Endodermal cell (in vitro differentiated cells): ENCODE measurements around the gene AOC1. TPM values are rescaled to one million over a fixed set of nuclear protein-coding genes. Genes with fewer than 3 reads are reported as not detected.
A peak's percentile ranks its signal among the peaks of the same experiment; 100 is the strongest.

ENCODE experiments used
- DNase-seq: peaks from one replicate; pipeline ENCODE4 v3.0.0-alpha.2; 2017
- H3K27ac ChIP-seq: 2 replicates; pipeline ENCODE4 v1.5.1; 2013; ENCODE audit warnings: mild to moderate bottlenecking, low read depth, low read length, moderate library complexity
- H3K27me3 ChIP-seq: 2 replicates; pipeline ENCODE4 v1.6.1; 2013; ENCODE audit warnings: mild to moderate bottlenecking, low read length, moderate library complexity; ENCODE audit not compliant: insufficient read depth, control insufficient read depth, poor library complexity, severe bottlenecking
- H3K36me3 ChIP-seq: 2 replicates; pipeline ENCODE4 v1.7.0; 2013; ENCODE audit warnings: mild to moderate bottlenecking, low read length, moderate library complexity; ENCODE audit not compliant: control insufficient read depth, insufficient read depth
- H3K4me1 ChIP-seq: one replicate; pipeline ENCODE4 v1.7.0; 2013; ENCODE audit warnings: low read length; ENCODE audit not compliant: control insufficient read depth, insufficient read depth
- H3K4me3 ChIP-seq: 2 replicates; pipeline ENCODE4 v1.5.1; 2013; ENCODE audit warnings: mild to moderate bottlenecking, low read length, moderate library complexity
- H3K9ac ChIP-seq: 2 replicates; pipeline ENCODE4 v1.6.1; 2013; ENCODE audit warnings: mild to moderate bottlenecking, low read length, moderate library complexity; ENCODE audit not compliant: poor library complexity, severe bottlenecking; ENCODE audit errors: extremely low read depth
- H3K9me3 ChIP-seq: 2 replicates; pipeline ENCODE4 v1.6.1; 2013; ENCODE audit warnings: mild to moderate bottlenecking, low read length, moderate library complexity; ENCODE audit not compliant: control insufficient read depth
- H3K27ac Mint-ChIP-seq: 2 replicates; pipeline ENCODE4 v1.8.0; 2020; ENCODE audit warnings: mixed read lengths
- H3K27me3 Mint-ChIP-seq: 2 replicates; pipeline ENCODE4 v1.8.0; 2021; ENCODE audit warnings: mild to moderate bottlenecking, mixed read lengths; ENCODE audit not compliant: insufficient read depth
- H3K36me3 Mint-ChIP-seq: 2 replicates; pipeline ENCODE4 v1.8.0; 2020; ENCODE audit warnings: low read depth, mixed read lengths
- H3K4me1 Mint-ChIP-seq: 2 replicates; pipeline ENCODE4 v1.8.0; 2020; ENCODE audit warnings: mixed read lengths
- H3K4me3 Mint-ChIP-seq: 2 replicates; pipeline ENCODE4 v1.8.0; 2020; ENCODE audit warnings: mild to moderate bottlenecking, moderate library complexity, mixed read lengths
- H3K9me3 Mint-ChIP-seq: 2 replicates; pipeline ENCODE4 v1.8.0; 2020; ENCODE audit warnings: mild to moderate bottlenecking, mixed read lengths
- CTCF ChIP-seq: fragments of 200-600 bp; sonication (generic); conservative IDR thresholded peaks from 2 replicates; pipeline ENCODE4 v1.5.0; 2021; ENCODE audit warnings: antibody characterized with exemption, mild to moderate bottlenecking
- WGBS, 2 experiments: methylation state at CpG; one replicate each; pipeline versions ENCODE4 v1.1.5 to v1.1.7; 2013; ENCODE audit warnings: missing lambda C conversion rate in 2 of 2, mixed read lengths in 1 of 2; ENCODE audit not compliant: insufficient coverage in 1 of 2, insufficient read length in 1 of 2; 5-methylcytosine and 5-hydroxymethylcytosine counted together
- total RNA-seq, 2 donors: library from RNA; stranded (reverse); fragmentation: NEBNext Ultra II Directional in 1 of 2; extraction: Animal tissue kit (Norgen Biotek cat#: 25700) in 1 of 2; gene quantifications; 2 replicates in 1 of 2; 3 replicates in 1 of 2; pipeline ENCODE4 v1.2.1, GENCODE V29; 2021

AOC1 gene
- total RNA-seq, 2 donors from 2014 or later: not detected

- Mint-ChIP-seq H3K36me3 (no peaks in the 10 kb centered on the region), H3K4me3 (no peak overlapping the region), H3K27ac (no peak overlapping the region), H3K9me3 (no peaks in the 10 kb centered on the region), H3K4me1 (no peaks in the 10 kb centered on the region), H3K27me3 (peaks cover 10% of the 10 kb centered on the region)
- H3K27ac ChIP-seq: no peak overlapping the region
- no peak for DNase-seq
- WGBS, 2 experiments: 91 to 94% methylated on average over 2 to 3 of the region's 3 CpGs
- no peak overlapping the region for H3K9ac ChIP-seq
- H3K9me3 ChIP-seq: no peaks in the 10 kb centered on the region
- H3K4me1 ChIP-seq: no peaks in the 10 kb centered on the region
- no peak overlapping the region for H3K4me3 ChIP-seq
- H3K36me3 ChIP-seq: no peaks in the 10 kb centered on the region
- TF ChIP-seq CTCF: no peak
- H3K27me3 ChIP-seq: no peaks in the 10 kb centered on the region
Measured at GRCh38 chr7:150842018-150842417, 10.3 kb upstream of the AOC1 start.

GRCh38 chr7:150842716-150843115 lies 9.6 kb upstream of the AOC1 start:
- no peak for DNase-seq
- no peak overlapping the region for H3K27ac Mint-ChIP-seq
- Histone ChIP-seq H3K27me3 (no peaks in the 10 kb centered on the region), H3K4me3 (no peak overlapping the region), H3K27ac (no peak overlapping the region), H3K4me1 (no peaks in the 10 kb centered on the region), H3K36me3 (no peaks in the 10 kb centered on the region), H3K9me3 (no peaks in the 10 kb centered on the region), H3K9ac (no peak overlapping the region)
- H3K4me3 Mint-ChIP-seq: no peak overlapping the region
- H3K4me1 Mint-ChIP-seq: no peaks in the 10 kb centered on the region
- no peaks in the 10 kb centered on the region for H3K36me3 Mint-ChIP-seq
- H3K9me3 Mint-ChIP-seq: no peaks in the 10 kb centered on the region
- 78 to 100% methylated on average over 2 to 4 of the region's 4 CpGs for WGBS, 2 experiments
- peaks cover 12% of the 10 kb centered on the region for H3K27me3 Mint-ChIP-seq
- no peak for TF ChIP-seq CTCF

- H3K9me3 ChIP-seq: no peaks in the 10 kb centered on the region
- Mint-ChIP-seq H3K4me1 (no peaks in the 10 kb centered on the region), H3K4me3 (no peak overlapping the region), H3K27me3 (peaks cover 21% of the 10 kb centered on the region), H3K27ac (no peak overlapping the region), H3K36me3 (no peaks in the 10 kb centered on the region), H3K9me3 (no peaks in the 10 kb centered on the region)
- no peak for TF ChIP-seq CTCF
- H3K4me1 ChIP-seq: no peaks in the 10 kb centered on the region
- no peak overlapping the region for H3K4me3 ChIP-seq
- H3K27ac ChIP-seq: no peak overlapping the region
- H3K36me3 ChIP-seq: no peaks in the 10 kb centered on the region
- no peak overlapping the region for H3K9ac ChIP-seq
- 25 to 52% methylated on average over 2 to 4 of the region's 4 CpGs for WGBS, 2 experiments
- peak; percentile 36 for DNase-seq
- no peaks in the 10 kb centered on the region for H3K27me3 ChIP-seq
Measured at GRCh38 chr7:150845421-150845861, 6.9 kb upstream of the AOC1 start.
